ENCODE measurements around the gene ZNF804A.

Gene ZNF804A

GRCh38 chr2:184610891-184611290 lies 12.6 kb downstream of the ZNF804A start:
- no peak for DNase-seq (ENCODE audit: low read depth in 2 of 2, low spot score in 1 of 2)

- DNase-seq (ENCODE audit: low read depth in 2 of 2, low spot score in 1 of 2) = no peak
These were observed 13.2 kb downstream of the ZNF804A start for GRCh38 chr2:184611361-184612085.

GRCh38 chr2:184620367-184620766 lies 22.0 kb downstream of the ZNF804A start:
- DNase-seq (ENCODE audit: low read depth in 2 of 2, low spot score in 1 of 2) = no peak

- DNase-seq (ENCODE audit: low read depth in 2 of 2, low spot score in 1 of 2) = no peak
These were observed 26.0 kb downstream of the ZNF804A start for GRCh38 chr2:184624311-184624710.

- no peak for DNase-seq (ENCODE audit: low read depth in 2 of 2, low spot score in 1 of 2)
These were observed 29.7 kb downstream of the ZNF804A start for GRCh38 chr2:184628051-184628450.

GRCh38 chr2:184633726-184634125 lies 35.4 kb downstream of the ZNF804A start:
- no peak for DNase-seq (ENCODE audit: low read depth in 2 of 2, low spot score in 1 of 2)

- DNase-seq (ENCODE audit: low read depth in 2 of 2, low spot score in 1 of 2) = no peak
These were observed 39.5 kb downstream of the ZNF804A start for GRCh38 chr2:184637781-184638180.

- no peak for DNase-seq (ENCODE audit: low read depth in 2 of 2, low spot score in 1 of 2)
These were observed 46.4 kb downstream of the ZNF804A start for GRCh38 chr2:184644685-184645084.

GRCh38 chr2:184646177-184646576 lies 47.8 kb downstream of the ZNF804A start:
- no peak for DNase-seq (ENCODE audit: low read depth in 2 of 2, low spot score in 1 of 2)

GRCh38 chr2:184646593-184646992 lies 48.3 kb downstream of the ZNF804A start:
- no peak for DNase-seq (ENCODE audit: low read depth in 2 of 2, low spot score in 1 of 2)

GRCh38 chr2:184654945-184655344 lies 56.6 kb downstream of the ZNF804A start:
- no peak for DNase-seq (ENCODE audit: low read depth in 2 of 2, low spot score in 1 of 2)

- DNase-seq (ENCODE audit: low read depth in 2 of 2, low spot score in 1 of 2) = no peak
These were observed 78.8 kb downstream of the ZNF804A start for GRCh38 chr2:184677171-184677570.

- no peak for DNase-seq (ENCODE audit: low read depth in 2 of 2, low spot score in 1 of 2)
These were observed 81.1 kb downstream of the ZNF804A start for GRCh38 chr2:184679219-184680018.

- no peak for DNase-seq (ENCODE audit: low read depth in 2 of 2, low spot score in 1 of 2)
These were observed 82.5 kb downstream of the ZNF804A start for GRCh38 chr2:184680825-184681224.

- no peak for DNase-seq (ENCODE audit: low read depth in 2 of 2, low spot score in 1 of 2)
These were observed 83.5 kb downstream of the ZNF804A start for GRCh38 chr2:184681642-184682321.

GRCh38 chr2:184683911-184684310 lies 85.6 kb downstream of the ZNF804A start:
- no peak for DNase-seq (ENCODE audit: low read depth in 2 of 2, low spot score in 1 of 2)

GRCh38 chr2:184685999-184686841 lies 87.9 kb downstream of the ZNF804A start:
- DNase-seq (ENCODE audit: low read depth in 2 of 2, low spot score in 1 of 2) = no peak

GRCh38 chr2:184689638-184690037 lies 91.3 kb downstream of the ZNF804A start:
- no peak for DNase-seq (ENCODE audit: low read depth in 2 of 2, low spot score in 1 of 2)

GRCh38 chr2:184692141-184692734 lies 93.9 kb downstream of the ZNF804A start:
- DNase-seq (ENCODE audit: low read depth in 2 of 2, low spot score in 1 of 2) = no peak

- DNase-seq (ENCODE audit: low read depth in 2 of 2, low spot score in 1 of 2) = no peak
These were observed 98.3 kb downstream of the ZNF804A start for GRCh38 chr2:184696644-184697043.

GRCh38 chr2:184698476-184698875 lies 100.1 kb downstream of the ZNF804A start:
- DNase-seq (ENCODE audit: low read depth in 2 of 2, low spot score in 1 of 2) = no peak

Data from stimulated activated CD8-positive, alpha-beta memory T cell treated with anti-CD3 and anti-CD28 coated beads, Interleukin-4, amount 100 ng/mL, for 1 hour (primary cell).